AG09309 (cell line): ENCODE measurements around the gene AUTS2.

ENCODE experiments used
- DNase-seq: peaks from one replicate; pipeline ENCODE4 v3.0.0-alpha.2; 2010; ENCODE audit warnings: low read depth
- H3K4me3 ChIP-seq: 2 replicates; pipeline ENCODE4 v1.5.1; 2011; ENCODE audit warnings: mild to moderate bottlenecking, low read depth, low read length, moderate library complexity; ENCODE audit not compliant: control insufficient read depth
- CTCF ChIP-seq: IDR thresholded peaks from 2 replicates; pipeline ENCODE4 v1.5.1; 2011; ENCODE audit warnings: mild to moderate bottlenecking, low read depth, low read length, inconsistent platforms; ENCODE audit not compliant: insufficient read depth, control insufficient read depth; ENCODE audit errors: missing control alignments

The AUTS2 gene

GRCh38 chr7:69653806-69654205 is 55.5 kb downstream of the AUTS2 start:
- no peak for TF ChIP-seq CTCF
- no peak for DNase-seq

GRCh38 chr7:69654381-69654780 is 56.1 kb downstream of the AUTS2 start:
- DNase-seq: no peak
- TF ChIP-seq CTCF: no peak

More at GRCh38 chr7:69653806-69654205, 55.5 kb downstream of the AUTS2 start:
- no peak overlapping the region for H3K4me3 ChIP-seq

GRCh38 chr7:69654849-69655707 is 56.8 kb downstream of the AUTS2 start:
- no peak overlapping the region for H3K4me3 ChIP-seq
- DNase-seq: no peak
- TF ChIP-seq CTCF: no peak

More at GRCh38 chr7:69654381-69654780, 56.1 kb downstream of the AUTS2 start:
- H3K4me3 ChIP-seq: no peak overlapping the region

- no peak for TF ChIP-seq CTCF
- DNase-seq: no peak
Observed at GRCh38 chr7:69656077-69656476, 57.8 kb downstream of the AUTS2 start.

GRCh38 chr7:69656890-69657289 is 58.6 kb downstream of the AUTS2 start:
- no peak for DNase-seq
- TF ChIP-seq CTCF: no peak
- H3K4me3 ChIP-seq: no peak overlapping the region

More at GRCh38 chr7:69656077-69656476, 57.8 kb downstream of the AUTS2 start:
- H3K4me3 ChIP-seq: no peak overlapping the region

GRCh38 chr7:69657331-69657730 is 59.1 kb downstream of the AUTS2 start:
- no peak for TF ChIP-seq CTCF
- no peak overlapping the region for H3K4me3 ChIP-seq
- no peak for DNase-seq
